Common myeloid progenitor, CD34-positive (primary cell): ENCODE results near the gene THRB.

ENCODE experiments used
- CTCF ChIA-PET: fragments of 350-600 bp; sonication (Branson Sonifier 250); formaldehyde crosslinking; loops from one replicate; lab custom pipeline; 2021; ENCODE audit warnings: antibody characterized with exemption; lab: Charles Lee
- POLR2A ChIA-PET: fragments of 350-600 bp; sonication (Branson Sonifier 250); formaldehyde crosslinking; loops from one replicate; lab custom pipeline; 2021; ENCODE audit warnings: antibody characterized with exemption; lab: Charles Lee
- DNase-seq, 3 donors: peaks; one replicate each; pipeline versions ENCODE4 v3.0.0 to v3.0.0-alpha.2; 2013
- H3K27ac ChIP-seq, 2 experiments: 1 replicate in 1 of 2; 2 replicates in 1 of 2; pipeline ENCODE4 v1.7.0; 2013; ENCODE audit warnings: inconsistent platforms in 2 of 2, low read length in 2 of 2, mild to moderate bottlenecking in 2 of 2, low read depth in 1 of 2, moderate library complexity in 1 of 2; ENCODE audit not compliant: severe bottlenecking in 2 of 2, insufficient read depth in 1 of 2, poor library complexity in 1 of 2
- H3K27me3 ChIP-seq, 5 experiments: replicated peaks in 2 of 5; 1 replicate in 3 of 5; 2 replicates in 2 of 5; pipeline versions ENCODE4 v1.6.1 to v1.7.0; 2013; ENCODE audit warnings: low read length in 4 of 5, mild to moderate bottlenecking in 2 of 5, moderate library complexity in 2 of 5, inconsistent platforms in 1 of 5; ENCODE audit not compliant: insufficient read depth in 5 of 5, control insufficient read depth in 4 of 5
- H3K36me3 ChIP-seq, 4 experiments: 1 replicate in 2 of 4; 2 replicates in 2 of 4; pipeline versions ENCODE4 v1.6.1 to v1.7.0; 2013; ENCODE audit warnings: low read length in 3 of 4, control low read depth in 1 of 4, mild to moderate bottlenecking in 1 of 4; ENCODE audit not compliant: control insufficient read depth in 4 of 4, insufficient read depth in 4 of 4
- H3K4me1 ChIP-seq, 4 experiments: 1 replicate in 3 of 4; 2 replicates in 1 of 4; pipeline versions ENCODE4 v1.6.1 to v1.7.1; 2013; ENCODE audit warnings: low read length in 3 of 4, mild to moderate bottlenecking in 3 of 4, control low read depth in 1 of 4, inconsistent platforms in 1 of 4, moderate library complexity in 1 of 4; ENCODE audit not compliant: control insufficient read depth in 4 of 4, insufficient read depth in 4 of 4; ENCODE audit errors: control extremely low read depth in 1 of 4
- H3K4me3 ChIP-seq, 7 experiments: 1 replicate in 4 of 7; 2 replicates in 3 of 7; pipeline versions ENCODE4 v1.5.1 to v1.7.0; 2013; ENCODE audit warnings: mild to moderate bottlenecking in 7 of 7, low read length in 6 of 7, moderate library complexity in 6 of 7, inconsistent platforms in 2 of 7, low read depth in 2 of 7, control low read depth in 1 of 7; ENCODE audit not compliant: insufficient read depth in 4 of 7, control insufficient read depth in 1 of 7; ENCODE audit errors: extremely low read depth in 1 of 7
- H3K9me3 ChIP-seq, 5 experiments: 1 replicate in 4 of 5; 2 replicates in 1 of 5; pipeline versions ENCODE4 v1.6.1 to v1.7.1; 2013; ENCODE audit warnings: low read length in 4 of 5, mild to moderate bottlenecking in 2 of 5, inconsistent platforms in 1 of 5, low read depth in 1 of 5, moderate library complexity in 1 of 5; ENCODE audit not compliant: control insufficient read depth in 4 of 5, insufficient read depth in 2 of 5; ENCODE audit errors: control extremely low read depth in 1 of 5
- WGBS: methylation state at CpG from one replicate; pipeline ENCODE4 v1.1.5; 2013; ENCODE audit not compliant: insufficient coverage; 5-methylcytosine and 5-hydroxymethylcytosine counted together

THRB gene

GRCh38 chr3:24259901-24260512 lies 234.6 kb downstream of the THRB start:
- CTCF ChIA-PET: interaction anchor here (0.8 to 2.7 kb wide), 8 partner anchors 12 to 424 kb away, joined by 3 to 9 read pairs (median 4); no protein-coding TSS in a partner anchor
- Histone ChIP-seq H3K27ac (no peak overlapping the region), H3K4me1 (peaks cover 0 to 19% (median 5%) of the 10 kb centered on the region in 4 experiments), H3K36me3 (peaks cover 0 to 2% (median 0%) of the 10 kb centered on the region in 4 experiments), H3K4me3 (no peak overlapping the region), H3K27me3 (no peaks in the 10 kb centered on the region), H3K9me3 (no peaks in the 10 kb centered on the region)
- POLR2A ChIA-PET: interaction anchor here (0.6 kb wide), 2 partner anchors 46 to 172 kb away, joined by 3 read pairs; no protein-coding TSS in a partner anchor
- WGBS: 71% methylated on average over 2 of the region's 2 CpGs
- DNase-seq: peak in 2 of 3 donors; percentile 11 to 41

- H3K27ac ChIP-seq: no peak overlapping the region
- CTCF ChIA-PET: interaction anchor here (0.8 to 2.7 kb wide), 7 partner anchors 11 to 425 kb away, joined by 3 to 9 read pairs (median 4); no protein-coding TSS in a partner anchor
- POLR2A ChIA-PET: no interaction called here
Observed at GRCh38 chr3:24258727-24259600, 235.7 kb downstream of the THRB start.

GRCh38 chr3:24258260-24258659 lies 236.4 kb downstream of the THRB start:
- ChIA-PET CTCF (interaction anchor here (0.8 to 2.7 kb wide), 5 partner anchors 17 to 425 kb away, joined by 3 to 9 read pairs (median 4); no protein-coding TSS in a partner anchor), POLR2A (no interaction called here)
- Histone ChIP-seq H3K9me3 (no peaks in the 10 kb centered on the region), H3K36me3 (peaks cover 0 to 2% (median 0%) of the 10 kb centered on the region in 4 experiments), H3K4me3 (no peak overlapping the region), H3K27me3 (no peaks in the 10 kb centered on the region), H3K27ac (no peak overlapping the region), H3K4me1 (peaks cover 0 to 12% (median 2%) of the 10 kb centered on the region in 4 experiments)
- no peak for DNase-seq
- WGBS: 100% methylated on average over 4 of the region's 5 CpGs

More at GRCh38 chr3:24258727-24259600, 235.7 kb downstream of the THRB start:
- H3K4me3 ChIP-seq: peak overlapping the region in 2 of 7 experiments; percentile 6 to 42
- H3K27me3 ChIP-seq: no peaks in the 10 kb centered on the region
- H3K9me3 ChIP-seq: no peaks in the 10 kb centered on the region
- H3K36me3 ChIP-seq: peaks cover 0 to 2% (median 0%) of the 10 kb centered on the region in 4 experiments
- H3K4me1 ChIP-seq: peaks cover 0 to 19% (median 4%) of the 10 kb centered on the region in 4 experiments
- DNase-seq: peak in 2 of 3 donors; percentile 10 to 30
- WGBS: 86% methylated on average over 9 of the region's 12 CpGs

- 100% methylated on average over 1 of the region's 2 CpGs for WGBS
- no peak for DNase-seq
- H3K4me1 ChIP-seq: peaks cover 0 to 4% (median 0%) of the 10 kb centered on the region in 4 experiments
- ChIA-PET CTCF (interaction anchor here (0.5 to 1.0 kb wide), 2 partner anchors 10 to 153 kb away, joined by 3 to 4 read pairs; no protein-coding TSS in a partner anchor), POLR2A (no interaction called here)
- no peaks in the 10 kb centered on the region for H3K9me3 ChIP-seq
- H3K4me3 ChIP-seq: no peak overlapping the region
- no peak overlapping the region for H3K27ac ChIP-seq
- peaks cover 0 to 2% (median 0%) of the 10 kb centered on the region in 4 experiments for H3K36me3 ChIP-seq
- no peaks in the 10 kb centered on the region for H3K27me3 ChIP-seq
Observed at GRCh38 chr3:24255414-24255813, 239.2 kb downstream of the THRB start.

GRCh38 chr3:24254649-24255048 lies 240.0 kb downstream of the THRB start:
- Histone ChIP-seq H3K9me3 (no peaks in the 10 kb centered on the region), H3K27ac (no peak overlapping the region), H3K4me1 (no peaks in the 10 kb centered on the region), H3K36me3 (peaks cover 0 to 2% (median 0%) of the 10 kb centered on the region in 4 experiments), H3K4me3 (no peak overlapping the region), H3K27me3 (no peaks in the 10 kb centered on the region)
- DNase-seq: no peak
- CTCF ChIA-PET: interaction anchor here (1.0 kb wide), 1 partner anchor 9 kb away, joined by 3 read pairs; no protein-coding TSS in a partner anchor
- POLR2A ChIA-PET: no interaction called here
- WGBS: 100% methylated on average over 1 of the region's 1 CpG

GRCh38 chr3:24253336-24253735 lies 241.3 kb downstream of the THRB start:
- DNase-seq: no peak
- ChIA-PET POLR2A (no interaction called here), CTCF (interaction anchor here (0.7 to 1.0 kb wide), 2 partner anchors 29 to 61 kb away, joined by 3 to 4 read pairs; no protein-coding TSS in a partner anchor)
- H3K4me3 ChIP-seq: no peak overlapping the region
- H3K27ac ChIP-seq: no peak overlapping the region
- no peaks in the 10 kb centered on the region for H3K9me3 ChIP-seq
- H3K27me3 ChIP-seq: no peaks in the 10 kb centered on the region
- 100% methylated on average over 1 of the region's 1 CpG for WGBS
- H3K36me3 ChIP-seq: peaks cover 0 to 2% (median 0%) of the 10 kb centered on the region in 4 experiments
- H3K4me1 ChIP-seq: no peaks in the 10 kb centered on the region
